ENCODE results near the gene KRTAP12-2.
A peak's percentile ranks its signal among the peaks of the same experiment; 100 is the strongest.

KRTAP12-2 gene

DNA sequence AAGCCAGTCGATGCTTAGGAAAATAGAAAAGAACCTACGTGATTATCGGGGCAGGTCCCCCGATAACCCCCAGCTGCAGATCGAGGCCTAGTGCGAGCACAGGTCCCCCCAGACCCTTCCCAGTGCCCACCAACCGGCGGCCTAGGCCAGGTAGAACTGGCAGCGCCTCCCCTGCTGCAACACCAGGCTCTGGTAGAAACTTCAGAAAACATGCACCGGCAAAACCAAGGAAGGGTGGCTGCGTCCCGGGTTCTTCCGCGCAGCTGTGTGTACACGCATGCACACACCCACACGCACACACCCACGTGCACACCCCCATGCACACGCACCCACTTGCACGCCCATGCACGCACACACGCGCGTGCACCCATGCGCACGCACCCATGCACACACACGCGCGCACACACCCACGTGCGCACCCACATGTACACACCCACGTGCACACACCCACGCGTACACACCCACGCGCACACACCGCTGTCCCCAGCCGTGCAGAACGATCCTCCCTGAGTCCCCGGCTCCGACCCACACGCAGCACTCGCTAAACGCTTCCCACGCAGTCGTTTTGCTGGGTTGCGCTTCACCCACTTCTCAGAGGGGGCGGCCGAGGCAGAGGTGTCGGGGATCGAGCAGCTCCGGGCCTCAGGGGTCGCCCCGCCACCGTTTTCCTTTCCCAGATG lies 39.4 kb upstream of the KRTAP12-2 start:
- Histone ChIP-seq H3K27ac (no peak overlapping the region), H3K4me1 (peaks cover 0 to 27% (median 9%) of the 10 kb centered on the region in 4 donors), H3K36me3 (no peaks in the 10 kb centered on the region), H3K9me3 (no peaks in the 10 kb centered on the region), H3K27me3 (peaks cover 0 to 92% of the 10 kb centered on the region in 2 donors), H3K4me3 (no peak overlapping the region)
- intact Hi-C loops (cut with DNase I; ENCODE audit: low total_unique reads): no loop called here
- TF ChIP-seq, protein P1, sequence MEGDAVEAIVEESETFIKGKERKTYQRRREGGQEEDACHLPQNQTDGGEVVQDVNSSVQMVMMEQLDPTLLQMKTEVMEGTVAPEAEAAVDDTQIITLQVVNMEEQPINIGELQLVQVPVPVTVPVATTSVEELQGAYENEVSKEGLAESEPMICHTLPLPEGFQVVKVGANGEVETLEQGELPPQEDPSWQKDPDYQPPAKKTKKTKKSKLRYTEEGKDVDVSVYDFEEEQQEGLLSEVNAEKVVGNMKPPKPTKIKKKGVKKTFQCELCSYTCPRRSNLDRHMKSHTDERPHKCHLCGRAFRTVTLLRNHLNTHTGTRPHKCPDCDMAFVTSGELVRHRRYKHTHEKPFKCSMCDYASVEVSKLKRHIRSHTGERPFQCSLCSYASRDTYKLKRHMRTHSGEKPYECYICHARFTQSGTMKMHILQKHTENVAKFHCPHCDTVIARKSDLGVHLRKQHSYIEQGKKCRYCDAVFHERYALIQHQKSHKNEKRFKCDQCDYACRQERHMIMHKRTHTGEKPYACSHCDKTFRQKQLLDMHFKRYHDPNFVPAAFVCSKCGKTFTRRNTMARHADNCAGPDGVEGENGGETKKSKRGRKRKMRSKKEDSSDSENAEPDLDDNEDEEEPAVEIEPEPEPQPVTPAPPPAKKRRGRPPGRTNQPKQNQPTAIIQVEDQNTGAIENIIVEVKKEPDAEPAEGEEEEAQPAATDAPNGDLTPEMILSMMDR (IDR thresholded peaks at IDR 0.05): no peak
- peak in 1 of 2 donors; percentile 37 for DNase-seq

DNA sequence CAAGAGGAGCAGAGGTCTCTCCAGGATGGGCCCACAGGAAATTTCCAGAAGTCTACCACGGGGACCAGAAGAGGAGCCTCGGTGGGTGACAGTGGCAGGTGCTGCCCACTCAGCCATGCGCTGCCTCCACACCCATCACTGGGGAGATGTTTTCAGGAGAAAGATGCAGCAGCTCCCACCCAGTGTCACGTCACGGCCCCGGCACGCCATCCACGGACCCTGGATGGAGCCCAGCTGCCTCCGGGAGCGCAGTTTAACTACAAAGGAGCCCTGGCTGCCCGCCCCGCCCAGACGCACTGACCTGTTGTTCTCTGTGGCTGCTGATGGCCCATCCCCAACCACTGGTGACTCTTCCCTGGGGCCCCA lies 37.9 kb upstream of the KRTAP12-2 start:
- Histone ChIP-seq H3K36me3 (no peaks in the 10 kb centered on the region), H3K4me1 (peaks cover 0 to 12% (median 4%) of the 10 kb centered on the region in 4 donors), H3K4me3 (no peak overlapping the region), H3K27ac (no peak overlapping the region), H3K27me3 (peaks cover 0 to 92% of the 10 kb centered on the region in 2 donors), H3K9me3 (no peaks in the 10 kb centered on the region)
- intact Hi-C loops (cut with DNase I; ENCODE audit: low total_unique reads): no loop called here
- DNase-seq: peak in 1 of 2 donors; percentile 51
- TF ChIP-seq, protein P1 (IDR thresholded peaks at IDR 0.05): no peak

DNA sequence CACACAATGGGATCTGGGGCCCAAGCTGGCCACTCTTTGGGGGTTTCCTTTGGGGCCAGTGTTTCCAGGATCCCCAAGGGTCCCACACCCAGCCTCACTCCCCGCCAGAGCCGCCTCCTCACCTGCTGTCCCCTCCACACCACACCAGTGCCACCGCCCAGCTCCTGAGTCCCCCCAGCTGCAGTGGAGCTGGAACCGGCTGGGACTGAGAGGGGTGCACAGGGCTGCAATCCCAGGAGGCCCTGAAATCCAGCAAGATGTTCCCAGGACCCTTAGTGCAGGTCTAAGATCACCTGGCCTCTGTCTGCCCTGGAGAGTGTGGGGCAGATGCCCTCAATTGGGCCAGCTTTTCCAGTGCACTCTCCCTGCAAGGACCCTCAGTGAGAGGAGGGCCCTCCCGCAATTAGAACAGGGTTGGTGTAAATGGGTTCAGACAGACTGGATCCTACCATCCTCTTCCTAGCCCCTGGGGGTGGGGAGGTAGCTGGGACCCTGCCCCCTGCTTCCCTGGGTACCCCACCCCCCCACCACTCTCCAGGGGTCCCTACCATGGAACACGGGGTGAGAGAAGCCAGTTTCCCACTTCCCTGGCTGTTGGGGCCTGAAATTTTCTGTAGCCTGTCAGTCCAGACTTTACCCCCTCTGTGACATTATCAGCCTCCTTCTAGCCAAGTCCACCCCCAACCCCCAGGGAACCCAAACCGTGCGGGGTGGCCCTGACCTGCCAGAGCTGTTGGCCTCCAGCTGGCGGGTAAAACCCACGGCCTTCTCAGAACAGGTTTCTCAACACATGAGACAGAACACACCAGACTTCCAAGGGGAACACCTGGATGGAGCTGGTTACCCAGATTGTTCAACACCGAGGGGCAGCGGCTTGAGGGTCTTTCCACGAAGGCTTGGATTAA lies 37.3 kb upstream of the KRTAP12-2 start:
- peak in 1 of 2 donors; percentile 35 for DNase-seq
- H3K4me3 ChIP-seq: no peak overlapping the region

DNA sequence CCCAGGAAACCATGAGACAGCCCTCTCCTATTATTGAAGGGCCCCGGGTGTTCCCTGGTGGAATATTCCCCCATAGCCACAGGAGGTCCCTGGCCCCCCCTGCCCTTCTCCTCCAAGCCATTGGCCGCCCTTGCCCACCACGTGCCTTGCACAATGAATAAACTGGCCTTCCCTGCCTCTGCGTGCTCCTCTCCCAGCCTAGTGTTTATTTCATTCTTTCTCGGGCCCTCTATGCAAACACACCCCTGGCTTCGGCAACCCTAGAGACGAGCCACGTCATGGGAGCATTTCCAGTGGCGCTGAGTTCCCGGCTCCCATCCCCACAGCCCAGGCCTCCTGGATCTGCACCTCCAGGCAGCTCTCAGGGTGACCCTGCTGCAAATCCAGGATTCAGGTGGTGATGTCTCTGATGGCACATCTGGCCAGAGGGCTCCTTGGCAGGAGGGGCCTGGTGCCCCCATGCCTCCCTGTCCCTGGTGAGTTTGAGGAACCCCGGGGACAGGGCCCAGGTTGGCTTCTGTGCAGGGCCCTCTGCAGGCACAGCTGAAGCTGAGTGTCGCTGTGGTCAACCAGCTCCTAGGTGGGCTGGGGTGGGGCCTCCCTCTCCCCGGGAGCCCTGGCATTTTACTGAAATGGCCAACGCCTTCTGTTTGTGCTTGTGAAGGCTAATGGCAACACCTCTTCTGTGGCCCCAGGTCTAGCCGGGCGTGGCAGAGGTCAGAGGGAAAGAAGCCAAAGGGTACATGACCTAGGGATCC lies 36.4 kb upstream of the KRTAP12-2 start:
- TF ChIP-seq, protein P1 (IDR thresholded peaks at IDR 0.05): no peak
- Histone ChIP-seq H3K27ac (no peak overlapping the region), H3K36me3 (no peaks in the 10 kb centered on the region), H3K4me1 (no peaks in the 10 kb centered on the region), H3K9me3 (no peaks in the 10 kb centered on the region), H3K27me3 (peaks cover 0 to 90% of the 10 kb centered on the region in 2 donors), H3K4me3 (no peak overlapping the region)
- intact Hi-C loops (cut with DNase I; ENCODE audit: low total_unique reads): no loop called here
- DNase-seq: peak in 1 of 2 donors; percentile 59

More for the DNA sequence above, 37.3 kb upstream of the KRTAP12-2 start:
- peaks cover 0 to 90% of the 10 kb centered on the region in 2 donors for H3K27me3 ChIP-seq
- intact Hi-C loops (cut with DNase I; ENCODE audit: low total_unique reads): no loop called here
- no peak overlapping the region for H3K27ac ChIP-seq
- TF ChIP-seq, protein P1 (IDR thresholded peaks at IDR 0.05): no peak
- H3K9me3 ChIP-seq: no peaks in the 10 kb centered on the region
- H3K36me3 ChIP-seq: no peaks in the 10 kb centered on the region
- peaks cover 0 to 6% (median 0%) of the 10 kb centered on the region in 4 donors for H3K4me1 ChIP-seq

All from tibial artery (tissue), 4 donors.